ENCODE results near the gene SPATS2L.

The SPATS2L gene

DNA sequence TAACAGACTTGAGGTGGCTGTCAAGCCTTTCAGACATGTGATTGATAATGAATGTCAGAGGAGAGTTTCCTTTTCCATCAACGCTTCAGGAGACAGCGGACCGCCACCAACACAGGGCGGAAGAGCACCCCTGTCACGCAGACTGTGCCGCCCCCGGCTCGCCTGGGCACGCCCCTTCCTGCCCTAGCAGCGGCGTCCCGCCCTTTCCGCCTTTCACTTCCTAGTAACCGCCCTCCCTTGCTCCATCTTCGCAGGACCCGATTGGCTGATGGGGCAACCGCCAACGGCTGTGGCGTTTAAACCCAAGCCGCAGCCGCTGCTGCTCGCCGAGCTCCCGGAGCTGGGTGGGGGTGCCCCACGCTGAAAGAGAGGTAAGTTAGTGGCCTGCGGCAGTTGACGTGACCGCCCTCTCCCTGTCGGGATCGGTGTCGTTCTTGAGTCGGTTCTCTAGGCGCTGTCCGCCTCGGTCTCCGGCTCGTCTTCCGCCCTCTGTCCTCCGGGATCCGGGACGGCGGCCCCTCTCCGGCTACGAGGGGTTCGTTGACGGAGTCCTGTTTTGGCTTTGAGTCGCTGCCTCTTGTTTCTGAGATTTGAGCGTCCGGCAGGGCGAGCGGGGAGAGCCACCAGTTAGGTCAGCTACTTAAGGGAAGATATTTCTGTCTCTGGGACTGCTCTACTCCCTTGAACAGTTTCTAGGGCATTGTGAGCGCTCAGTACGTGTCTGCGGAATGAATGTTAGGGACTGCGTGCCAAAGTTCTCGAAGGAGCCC lies 219.6 kb downstream of the SPATS2L start, which contains the start of gene SGO2 (continued):
- TF ChIP-seq, protein P1, sequence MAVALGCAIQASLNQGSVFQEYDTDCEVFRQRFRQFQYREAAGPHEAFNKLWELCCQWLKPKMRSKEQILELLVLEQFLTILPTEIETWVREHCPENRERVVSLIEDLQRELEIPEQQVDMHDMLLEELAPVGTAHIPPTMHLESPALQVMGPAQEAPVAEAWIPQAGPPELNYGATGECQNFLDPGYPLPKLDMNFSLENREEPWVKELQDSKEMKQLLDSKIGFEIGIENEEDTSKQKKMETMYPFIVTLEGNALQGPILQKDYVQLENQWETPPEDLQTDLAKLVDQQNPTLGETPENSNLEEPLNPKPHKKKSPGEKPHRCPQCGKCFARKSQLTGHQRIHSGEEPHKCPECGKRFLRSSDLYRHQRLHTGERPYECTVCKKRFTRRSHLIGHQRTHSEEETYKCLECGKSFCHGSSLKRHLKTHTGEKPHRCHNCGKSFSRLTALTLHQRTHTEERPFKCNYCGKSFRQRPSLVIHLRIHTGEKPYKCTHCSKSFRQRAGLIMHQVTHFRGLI (tag by site-specific recombination; IDR thresholded peaks at IDR 0.05) = no peak
- no peak for TF ChIP-seq HOXC10 (CRISPR knock-in tag; IDR thresholded peaks at IDR 0.05)
- no peak for TF ChIP-seq MEIS1 (CRISPR knock-in tag; IDR thresholded peaks at IDR 0.05; ENCODE audit: borderline replicate concordance)
- no peak for TF ChIP-seq ZNF549 (tag by site-specific recombination; IDR thresholded peaks at IDR 0.05)
- no peak for TF ChIP-seq ZNF701 (tag by site-specific recombination; IDR thresholded peaks at IDR 0.05)
- no peak for TF ChIP-seq ZNF623 (tag by site-specific recombination; IDR thresholded peaks at IDR 0.05)
- no peak for TF ChIP-seq ZNF274 (IDR thresholded peaks at IDR 0.05; ENCODE audit: low read length)
- TF ChIP-seq ZNF274 (tag by site-specific recombination; IDR thresholded peaks at IDR 0.05; ENCODE audit: borderline replicate concordance) = no peak
- TF ChIP-seq, protein P2, sequence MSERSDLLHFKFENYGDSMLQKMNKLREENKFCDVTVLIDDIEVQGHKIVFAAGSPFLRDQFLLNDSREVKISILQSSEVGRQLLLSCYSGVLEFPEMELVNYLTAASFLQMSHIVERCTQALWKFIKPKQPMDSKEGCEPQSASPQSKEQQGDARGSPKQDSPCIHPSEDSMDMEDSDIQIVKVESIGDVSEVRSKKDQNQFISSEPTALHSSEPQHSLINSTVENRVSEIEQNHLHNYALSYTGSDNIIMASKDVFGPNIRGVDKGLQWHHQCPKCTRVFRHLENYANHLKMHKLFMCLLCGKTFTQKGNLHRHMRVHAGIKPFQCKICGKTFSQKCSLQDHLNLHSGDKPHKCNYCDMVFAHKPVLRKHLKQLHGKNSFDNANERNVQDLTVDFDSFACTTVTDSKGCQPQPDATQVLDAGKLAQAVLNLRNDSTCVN (tag by site-specific recombination; optimal IDR thresholded peaks at IDR 0.05) = peak; percentile 33
- TF ChIP-seq ZBTB17 (tag by site-specific recombination; IDR thresholded peaks at IDR 0.05) = peak; percentile 96
- TF ChIP-seq ZNF600 (tag by site-specific recombination; IDR thresholded peaks at IDR 0.05) = peak; percentile 32; the same call in 1 of the 2 replicates
- peak; percentile 47; the same call in 1 of the 2 replicates for TF ChIP-seq ZBTB8A (tag by site-specific recombination; IDR thresholded peaks at IDR 0.05)
- TF ChIP-seq ZNF777 (tag by site-specific recombination; IDR thresholded peaks at IDR 0.05; ENCODE audit: borderline replicate concordance) = no peak; the same call in 1 of the 2 replicates
- TF ChIP-seq ZSCAN30 (tag by site-specific recombination; IDR thresholded peaks at IDR 0.05) = no peak
- TF ChIP-seq ZNF221 (tag by site-specific recombination; IDR thresholded peaks at IDR 0.05; ENCODE audit: borderline replicate concordance) = no peak
- TF ChIP-seq, protein P3, sequence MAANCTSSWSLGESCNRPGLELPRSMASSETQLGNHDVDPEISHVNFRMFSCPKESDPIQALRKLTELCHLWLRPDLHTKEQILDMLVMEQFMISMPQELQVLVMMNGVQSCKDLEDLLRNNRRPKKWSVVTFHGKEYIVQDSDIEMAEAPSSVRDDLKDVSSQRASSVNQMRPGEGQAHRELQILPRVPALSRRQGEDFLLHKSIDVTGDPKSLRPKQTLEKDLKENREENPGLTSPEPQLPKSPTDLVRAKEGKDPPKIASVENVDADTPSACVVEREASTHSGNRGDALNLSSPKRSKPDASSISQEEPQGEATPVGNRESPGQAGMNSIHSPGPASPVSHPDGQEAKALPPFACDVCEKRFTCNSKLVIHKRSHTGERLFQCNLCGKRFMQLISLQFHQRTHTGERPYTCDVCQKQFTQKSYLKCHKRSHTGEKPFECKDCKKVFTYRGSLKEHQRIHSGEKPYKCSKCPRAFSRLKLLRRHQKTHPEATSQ (tag by site-specific recombination; IDR thresholded peaks at IDR 0.05) = no peak
- no peak for TF ChIP-seq ZNF677 (tag by site-specific recombination; IDR thresholded peaks at IDR 0.05)
- TF ChIP-seq, protein P4, sequence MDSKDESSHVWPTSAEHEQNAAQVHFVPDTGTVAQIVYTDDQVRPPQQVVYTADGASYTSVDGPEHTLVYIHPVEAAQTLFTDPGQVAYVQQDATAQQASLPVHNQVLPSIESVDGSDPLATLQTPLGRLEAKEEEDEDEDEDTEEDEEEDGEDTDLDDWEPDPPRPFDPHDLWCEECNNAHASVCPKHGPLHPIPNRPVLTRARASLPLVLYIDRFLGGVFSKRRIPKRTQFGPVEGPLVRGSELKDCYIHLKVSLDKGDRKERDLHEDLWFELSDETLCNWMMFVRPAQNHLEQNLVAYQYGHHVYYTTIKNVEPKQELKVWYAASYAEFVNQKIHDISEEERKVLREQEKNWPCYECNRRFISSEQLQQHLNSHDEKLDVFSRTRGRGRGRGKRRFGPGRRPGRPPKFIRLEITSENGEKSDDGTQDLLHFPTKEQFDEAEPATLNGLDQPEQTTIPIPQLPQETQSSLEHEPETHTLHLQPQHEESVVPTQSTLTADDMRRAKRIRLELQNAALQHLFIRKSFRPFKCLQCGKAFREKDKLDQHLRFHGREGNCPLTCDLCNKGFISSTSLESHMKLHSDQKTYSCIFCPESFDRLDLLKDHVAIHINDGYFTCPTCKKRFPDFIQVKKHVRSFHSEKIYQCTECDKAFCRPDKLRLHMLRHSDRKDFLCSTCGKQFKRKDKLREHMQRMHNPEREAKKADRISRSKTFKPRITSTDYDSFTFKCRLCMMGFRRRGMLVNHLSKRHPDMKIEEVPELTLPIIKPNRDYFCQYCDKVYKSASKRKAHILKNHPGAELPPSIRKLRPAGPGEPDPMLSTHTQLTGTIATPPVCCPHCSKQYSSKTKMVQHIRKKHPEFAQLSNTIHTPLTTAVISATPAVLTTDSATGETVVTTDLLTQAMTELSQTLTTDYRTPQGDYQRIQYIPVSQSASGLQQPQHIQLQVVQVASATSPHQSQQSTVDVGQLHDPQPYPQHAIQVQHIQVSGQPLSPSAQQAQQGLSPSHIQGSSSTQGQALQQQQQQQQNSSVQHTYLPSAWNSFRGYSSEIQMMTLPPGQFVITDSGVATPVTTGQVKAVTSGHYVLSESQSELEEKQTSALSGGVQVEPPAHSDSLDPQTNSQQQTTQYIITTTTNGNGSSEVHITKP (tag by site-specific recombination; IDR thresholded peaks at IDR 0.05) = peak; percentile 87
- TF ChIP-seq ZNF76 (tag by site-specific recombination; IDR thresholded peaks at IDR 0.05; ENCODE audit: borderline replicate concordance, low read depth) = peak; percentile 84
- TF ChIP-seq ZXDB (tag by site-specific recombination; IDR thresholded peaks at IDR 0.05) = peak; percentile 100

Measured in HEK293 (cell line).